ENCODE results near the gene COL9A3.

The COL9A3 gene

DNA sequence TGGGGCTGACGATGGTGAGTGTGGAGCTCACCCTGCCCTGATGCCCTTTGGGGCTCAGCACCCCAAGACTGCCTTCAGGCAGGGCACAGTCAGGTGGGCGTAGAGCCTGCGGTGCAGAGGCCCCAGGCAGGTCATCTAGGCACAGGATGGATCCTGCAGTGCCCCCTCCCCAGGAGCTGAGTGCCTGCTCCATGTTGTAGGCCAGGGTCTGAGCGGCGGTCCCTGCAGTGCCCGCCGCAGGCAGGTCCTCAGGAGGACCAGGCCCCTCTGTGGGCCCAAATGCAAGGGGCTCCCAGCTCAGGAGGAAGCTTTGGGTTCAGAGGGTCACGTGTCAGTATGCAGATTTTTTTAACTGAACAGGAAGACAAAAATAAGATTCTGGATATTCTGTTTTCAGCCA lies 17.8 kb upstream of the COL9A3 start:
- DNase-seq = no peak

DNA sequence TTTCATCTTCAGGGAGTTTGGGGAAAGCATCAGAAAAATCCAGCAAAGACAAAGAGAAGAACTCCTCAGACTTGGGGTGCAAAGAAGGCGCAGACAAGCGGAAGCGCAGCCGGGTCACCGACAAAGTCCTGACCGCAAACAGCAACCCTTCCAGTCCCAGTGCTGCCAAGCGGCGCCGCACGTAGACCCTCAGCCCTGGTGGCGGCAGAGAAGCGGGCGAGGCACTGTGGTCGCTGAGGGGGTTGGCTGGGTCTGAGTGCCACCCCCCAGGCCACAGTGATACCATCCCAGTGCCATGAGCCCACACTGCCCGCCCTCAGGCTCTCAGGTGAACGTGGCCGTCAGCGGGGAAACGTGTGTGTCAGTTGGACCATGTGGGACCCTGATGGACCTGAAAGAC lies 17.4 kb upstream of the COL9A3 start:
- no peak for DNase-seq

DNA sequence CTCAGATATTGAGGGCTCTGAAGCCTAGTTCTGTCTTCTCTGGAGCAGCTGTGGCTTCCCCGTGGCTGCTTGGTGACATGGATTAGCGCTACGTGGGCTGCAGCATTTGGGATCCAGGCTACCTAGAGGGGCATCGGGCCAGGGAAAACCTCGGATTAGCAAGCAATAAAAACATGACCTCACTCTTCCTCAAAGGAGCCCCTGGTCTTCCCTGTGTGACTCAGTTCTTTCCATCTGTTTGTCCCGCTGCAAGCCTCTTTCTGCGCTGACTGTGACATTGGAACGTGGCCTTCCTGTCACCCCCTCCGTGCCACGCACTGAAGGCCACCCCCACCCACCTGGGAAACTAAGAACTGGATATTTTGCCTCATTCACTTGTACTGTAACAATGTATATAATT lies 17.0 kb upstream of the COL9A3 start:
- no peak for DNase-seq

DNA sequence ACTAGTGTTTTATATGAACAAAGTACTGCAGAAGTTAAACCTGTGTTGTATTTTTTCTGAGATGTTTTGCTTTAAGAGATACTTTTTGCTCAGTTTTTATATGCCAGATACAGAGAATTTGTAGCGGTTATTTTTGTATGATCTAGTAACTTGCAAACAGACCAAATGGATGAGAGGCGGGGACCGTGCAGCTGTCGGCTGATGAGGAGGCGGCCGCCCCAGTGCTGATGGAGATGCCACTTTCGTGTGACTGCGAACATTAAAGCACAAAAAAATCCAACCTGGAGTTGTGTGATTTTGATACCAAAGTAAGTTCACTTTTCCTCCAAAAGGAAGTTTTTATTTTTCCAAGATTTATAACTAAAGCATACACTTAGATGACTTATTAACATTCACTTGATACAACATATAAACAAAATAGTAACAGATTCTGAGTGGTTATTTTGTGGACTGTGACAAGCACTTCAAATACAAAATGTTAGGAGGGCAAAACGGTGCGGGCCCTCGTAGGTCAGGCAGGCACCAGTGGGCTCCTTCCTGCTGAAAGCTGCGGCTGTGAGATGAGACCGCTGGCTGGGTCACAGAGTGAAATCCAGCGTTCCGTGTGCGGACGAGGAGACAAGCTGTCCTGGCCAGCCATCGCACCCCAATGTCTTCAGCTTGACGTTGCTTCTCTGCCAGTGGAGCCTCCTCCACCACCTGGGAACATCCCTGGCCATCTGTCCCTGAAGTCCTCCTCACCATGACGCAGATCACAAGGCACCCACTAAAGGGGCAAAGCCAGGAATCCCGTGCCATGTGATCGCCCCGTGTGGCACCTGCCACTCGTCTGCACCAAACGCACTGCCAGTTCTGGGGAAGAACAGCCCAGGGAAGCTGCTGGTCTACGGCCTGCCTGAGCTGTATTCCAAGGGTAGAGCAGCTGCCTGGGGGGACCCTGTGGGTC lies 16.3 kb upstream of the COL9A3 start:
- DNase-seq = no peak

DNA sequence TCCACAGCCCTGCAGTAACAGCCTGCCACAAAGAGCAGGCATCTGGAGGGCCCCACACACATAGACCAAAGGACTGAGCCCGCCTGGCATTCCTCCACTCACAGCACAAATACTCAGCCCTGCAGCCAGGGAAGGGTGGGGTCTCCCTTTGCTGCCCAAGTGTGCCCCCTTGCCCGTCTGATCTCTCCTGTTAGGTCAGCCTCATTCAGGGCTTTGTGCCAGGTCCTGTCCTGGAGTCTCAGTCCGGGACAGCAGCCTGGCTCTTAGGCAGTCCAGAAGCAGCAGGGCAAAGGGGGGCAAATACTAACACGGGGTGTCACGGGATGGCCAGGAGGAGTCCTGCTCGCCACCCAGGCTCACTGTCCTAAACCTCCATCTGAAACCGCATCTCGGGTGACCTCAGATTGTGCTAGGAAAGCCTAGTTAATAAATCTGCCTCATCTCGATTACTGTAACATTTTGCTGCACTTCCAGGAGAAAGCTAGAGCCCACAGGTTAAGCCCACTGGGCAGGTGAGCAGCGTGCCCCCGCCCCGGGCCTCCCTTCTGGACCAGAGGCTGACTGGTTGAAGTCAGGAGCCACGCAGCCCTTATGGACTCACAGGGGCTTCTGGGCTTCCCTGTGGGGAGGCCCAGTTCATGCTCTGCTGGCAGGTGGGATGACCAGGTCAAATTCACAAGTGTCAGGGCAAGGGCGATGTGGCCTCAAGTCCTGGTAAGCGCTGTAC lies 15.4 kb upstream of the COL9A3 start:
- DNase-seq = no peak

DNA sequence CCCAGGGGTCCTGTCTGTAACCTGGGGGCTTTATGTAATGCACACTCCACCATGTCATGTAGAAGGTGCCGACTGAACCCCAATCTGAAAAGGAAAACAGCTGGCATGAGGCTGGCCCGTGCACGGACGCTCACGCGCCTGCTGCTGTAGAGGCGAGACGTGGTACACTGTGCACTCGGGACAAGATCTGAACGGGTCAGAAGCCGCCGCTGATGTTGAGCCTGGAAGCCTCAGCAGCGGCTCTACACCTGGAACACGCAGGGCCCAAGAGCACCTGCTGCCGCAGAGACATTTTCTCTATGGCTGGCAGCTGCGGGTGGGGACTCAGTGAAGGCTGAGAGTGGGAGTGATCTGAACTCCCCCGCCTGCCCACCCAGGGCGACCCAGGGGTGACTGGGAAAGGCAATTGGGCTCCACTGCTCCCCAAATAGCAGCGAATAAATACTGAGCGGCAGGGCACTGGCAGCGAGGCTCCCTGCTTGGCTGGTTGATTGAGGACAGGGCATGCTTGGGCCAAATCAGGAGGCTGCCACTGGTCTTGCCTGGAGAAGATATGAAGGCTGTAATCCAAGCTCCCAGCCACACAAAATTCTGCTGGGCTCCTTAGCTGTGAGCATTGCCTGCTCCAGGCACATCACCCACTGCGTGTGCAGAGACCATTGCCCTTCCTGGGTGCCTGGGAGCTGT lies 14.7 kb upstream of the COL9A3 start:
- DNase-seq = no peak

DNA sequence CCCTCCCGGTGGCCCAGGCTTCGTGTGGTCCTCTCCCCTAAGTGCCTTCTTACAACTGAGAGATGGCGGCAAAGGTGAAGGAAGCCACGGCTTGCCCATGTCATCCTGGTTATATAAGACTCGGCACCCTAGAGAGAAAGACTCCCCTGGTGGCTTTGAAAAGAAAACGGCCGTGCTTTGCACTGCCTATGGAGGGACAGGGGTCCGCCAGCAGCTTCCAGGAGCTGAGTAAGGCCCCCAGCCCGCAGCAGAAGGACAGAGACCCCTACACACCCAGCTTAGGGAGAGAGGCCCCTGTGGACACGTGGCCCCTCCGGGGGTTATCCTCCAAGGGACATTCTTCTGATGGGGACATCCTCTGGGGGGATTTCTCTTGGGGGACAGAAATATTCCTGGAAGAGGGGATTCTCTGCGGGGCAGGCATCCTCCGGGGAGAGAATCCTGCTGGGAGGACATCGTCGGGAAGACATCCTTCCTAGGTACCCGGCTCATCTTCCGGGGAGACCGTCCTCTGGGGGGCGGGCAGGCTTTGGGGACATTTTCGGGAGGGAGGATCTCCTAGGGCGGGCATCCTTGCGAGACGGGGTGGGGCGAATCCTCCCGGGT lies 12.7 kb upstream of the COL9A3 start:
- DNase-seq = no peak

DNA sequence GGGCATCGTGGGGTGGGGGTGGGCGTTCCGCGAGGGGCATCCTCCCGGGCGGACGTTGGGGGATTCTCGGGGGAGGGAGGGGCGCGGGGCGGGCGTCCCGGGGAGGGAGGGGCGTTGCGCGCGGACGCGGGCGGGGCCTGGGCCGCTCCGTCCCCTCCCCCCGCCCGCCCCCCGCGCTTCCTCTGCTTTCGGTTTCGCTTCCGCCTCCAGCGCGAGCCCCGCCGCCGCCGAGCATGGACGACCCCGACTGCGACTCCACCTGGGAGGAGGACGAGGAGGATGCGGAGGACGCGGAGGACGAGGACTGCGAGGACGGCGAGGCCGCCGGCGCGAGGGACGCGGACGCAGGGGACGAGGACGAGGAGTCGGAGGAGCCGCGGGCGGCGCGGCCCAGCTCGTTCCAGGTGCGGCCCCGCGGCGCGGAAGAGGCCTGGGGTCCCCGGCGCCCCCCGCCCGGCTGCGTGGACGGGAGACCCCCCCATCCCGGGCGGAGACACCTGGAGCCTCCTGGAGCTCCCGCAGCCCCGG lies 12.2 kb upstream of the COL9A3 start, which contains the start of gene OGFR:
Gene OGFR (plus strand): TSS at position 209 of the 528 bp plus-strand sequence. CDS start 25 bp downstream, at position 234.
- no peak for DNase-seq

DNA sequence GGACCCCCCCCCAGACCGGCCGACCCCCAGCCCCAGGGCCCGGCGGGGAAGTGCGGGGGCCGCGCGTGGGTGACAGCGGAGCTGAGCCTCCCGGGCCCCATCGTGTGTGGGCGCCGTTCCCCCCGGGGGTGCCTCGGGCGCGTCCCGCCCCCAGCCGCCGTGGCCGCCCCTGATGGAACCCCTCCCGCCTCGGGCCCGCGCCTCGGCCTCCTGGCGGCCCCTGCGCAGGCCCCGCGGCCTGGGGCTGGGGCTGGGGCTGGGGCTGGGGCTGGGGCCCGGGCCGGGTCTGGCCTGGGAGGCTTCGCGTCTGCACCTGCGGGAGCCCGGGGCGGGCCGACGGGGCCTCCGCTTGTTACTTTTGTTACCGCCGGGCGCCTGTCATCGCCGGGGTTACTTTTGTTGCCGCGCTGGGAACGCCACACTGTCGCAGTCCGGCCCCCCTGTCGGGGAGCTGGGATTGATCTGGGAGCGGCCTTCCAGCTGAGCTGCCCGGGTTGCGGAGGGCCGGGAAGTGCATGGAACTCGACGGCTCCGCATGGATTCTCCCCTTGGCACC lies 11.6 kb upstream of the COL9A3 start:
- DNase-seq = no peak

DNA sequence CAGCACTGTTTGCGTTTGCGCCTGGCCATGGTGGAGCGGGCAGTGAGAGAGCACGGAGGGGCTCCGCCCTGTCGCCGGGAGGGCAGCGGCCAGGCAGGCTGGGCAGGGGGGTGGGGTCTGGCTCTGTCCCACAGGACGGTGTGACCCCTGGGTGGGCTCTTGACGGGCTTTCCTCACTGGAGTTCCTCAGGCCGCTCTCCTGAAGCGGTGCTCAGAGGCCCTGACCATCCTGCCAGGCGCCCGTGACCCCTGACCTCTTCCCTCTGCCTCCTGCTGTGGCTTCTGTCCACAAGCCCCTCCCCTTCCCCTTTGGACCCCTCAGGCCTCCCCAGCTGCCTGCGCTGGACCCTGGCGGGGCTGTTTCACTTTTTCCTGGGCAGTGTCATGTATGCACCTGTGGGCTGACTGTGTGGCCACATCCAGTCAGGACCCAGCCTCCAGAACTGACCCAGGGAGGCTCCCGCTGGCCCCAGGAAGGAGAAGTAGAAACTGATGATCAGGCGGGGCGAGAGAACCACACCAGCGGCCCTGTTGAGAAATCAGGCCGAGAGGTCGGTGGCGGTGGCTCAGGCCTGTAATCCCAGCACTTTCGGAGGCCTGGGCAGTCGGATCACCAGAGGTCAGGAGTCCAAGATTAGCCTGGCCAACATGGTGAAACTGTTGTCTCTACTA lies 11.0 kb upstream of the COL9A3 start:
- DNase-seq = no peak

DNA sequence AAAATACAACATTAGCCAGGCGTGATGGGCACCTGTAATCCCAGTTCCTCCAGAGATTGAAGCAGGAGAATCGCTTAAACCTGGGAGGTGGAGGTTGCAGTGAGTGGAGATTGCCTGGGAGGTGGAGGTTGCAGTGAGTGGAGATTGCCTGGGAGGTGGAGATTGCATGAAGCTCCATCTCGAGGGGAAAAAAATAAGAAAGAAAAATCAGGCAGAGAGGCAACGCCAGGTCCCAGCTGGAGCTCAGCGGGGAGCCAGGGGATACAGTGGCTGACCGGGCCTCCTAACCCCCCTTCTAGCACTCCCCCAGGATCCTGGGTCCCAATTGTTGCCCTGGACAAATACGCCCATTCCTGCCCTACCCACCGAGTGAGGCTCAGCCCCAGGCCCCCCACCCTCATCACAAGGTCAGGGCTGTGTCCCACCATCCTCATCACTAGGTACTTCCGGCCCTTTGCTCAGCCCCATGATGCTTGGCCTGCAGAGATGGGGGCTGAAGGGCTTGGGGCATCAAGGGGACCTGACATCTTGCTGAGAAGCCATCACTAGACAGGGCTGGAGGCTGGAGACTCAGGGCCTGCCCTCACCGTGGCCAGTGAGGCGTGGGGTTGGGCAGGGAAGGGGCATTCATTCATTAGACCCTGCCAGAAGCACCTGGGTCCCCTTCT lies 10.3 kb upstream of the COL9A3 start:
- no peak for DNase-seq

DNA sequence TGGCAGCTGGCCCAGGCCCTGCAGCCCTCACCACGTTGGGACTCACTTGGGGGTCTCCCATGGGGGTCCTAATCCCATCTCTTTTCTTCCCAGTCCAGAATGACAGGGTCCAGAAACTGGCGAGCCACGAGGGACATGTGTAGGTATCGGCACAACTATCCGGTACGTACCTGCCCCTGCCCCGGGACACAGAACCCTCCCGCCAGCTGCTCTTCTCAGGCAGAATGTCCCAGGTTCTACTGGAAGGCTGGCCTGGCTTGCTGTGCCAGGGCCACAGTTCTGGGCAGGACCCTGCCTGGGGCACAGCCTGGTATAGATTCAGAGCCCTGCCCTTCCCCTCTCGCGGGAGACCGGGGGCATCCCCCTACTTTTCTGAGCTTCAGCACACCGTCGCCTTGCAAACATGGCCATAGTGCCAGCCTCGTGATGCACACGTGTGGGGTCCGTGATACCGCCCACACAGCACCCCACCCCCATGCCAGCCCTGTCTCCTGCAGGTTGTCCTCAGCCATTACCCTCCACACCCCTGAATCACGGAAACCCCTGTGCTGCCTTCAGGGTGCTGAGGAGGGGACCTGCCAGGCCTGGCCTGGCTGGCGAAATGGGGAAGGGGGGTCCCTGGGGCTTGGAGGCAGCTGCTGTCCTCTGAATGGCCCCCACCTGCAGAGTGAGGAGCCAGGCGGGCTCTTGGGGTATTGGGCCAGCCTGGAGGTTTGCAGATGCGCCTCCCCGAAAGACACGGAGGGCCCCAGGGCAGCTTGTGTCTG lies 9.2 kb upstream of the COL9A3 start:
- no peak for DNase-seq

DNA sequence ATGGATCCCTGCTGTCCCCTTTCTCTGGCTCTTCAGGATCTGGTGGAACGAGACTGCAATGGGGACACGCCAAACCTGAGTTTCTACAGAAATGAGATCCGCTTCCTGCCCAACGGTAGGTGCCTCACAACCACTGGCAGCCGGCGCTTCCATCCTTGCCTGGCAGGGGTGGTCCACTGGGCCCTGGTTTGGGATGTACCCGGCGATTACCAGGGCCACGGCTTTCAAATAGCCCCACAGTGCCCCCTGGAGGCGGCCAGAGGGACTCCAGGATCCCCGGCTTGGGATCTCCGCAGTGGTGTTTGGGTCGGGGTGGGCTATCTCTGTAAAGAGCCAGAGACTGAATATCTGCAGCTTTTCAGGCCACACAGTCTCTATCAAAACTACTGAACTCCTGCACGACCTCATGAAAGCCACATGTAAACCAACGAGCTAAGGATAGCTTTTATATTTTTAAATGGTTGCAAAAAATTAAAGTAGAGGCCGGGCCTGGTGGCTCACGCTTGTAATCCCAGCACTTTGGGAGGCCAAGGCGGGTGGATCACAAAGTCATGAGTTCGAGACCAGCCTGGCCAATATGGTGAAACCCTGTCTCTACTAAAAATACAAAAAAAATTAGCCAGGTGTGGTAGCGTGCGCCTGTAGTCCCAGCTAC lies 8.5 kb upstream of the COL9A3 start:
- no peak for DNase-seq

DNA sequence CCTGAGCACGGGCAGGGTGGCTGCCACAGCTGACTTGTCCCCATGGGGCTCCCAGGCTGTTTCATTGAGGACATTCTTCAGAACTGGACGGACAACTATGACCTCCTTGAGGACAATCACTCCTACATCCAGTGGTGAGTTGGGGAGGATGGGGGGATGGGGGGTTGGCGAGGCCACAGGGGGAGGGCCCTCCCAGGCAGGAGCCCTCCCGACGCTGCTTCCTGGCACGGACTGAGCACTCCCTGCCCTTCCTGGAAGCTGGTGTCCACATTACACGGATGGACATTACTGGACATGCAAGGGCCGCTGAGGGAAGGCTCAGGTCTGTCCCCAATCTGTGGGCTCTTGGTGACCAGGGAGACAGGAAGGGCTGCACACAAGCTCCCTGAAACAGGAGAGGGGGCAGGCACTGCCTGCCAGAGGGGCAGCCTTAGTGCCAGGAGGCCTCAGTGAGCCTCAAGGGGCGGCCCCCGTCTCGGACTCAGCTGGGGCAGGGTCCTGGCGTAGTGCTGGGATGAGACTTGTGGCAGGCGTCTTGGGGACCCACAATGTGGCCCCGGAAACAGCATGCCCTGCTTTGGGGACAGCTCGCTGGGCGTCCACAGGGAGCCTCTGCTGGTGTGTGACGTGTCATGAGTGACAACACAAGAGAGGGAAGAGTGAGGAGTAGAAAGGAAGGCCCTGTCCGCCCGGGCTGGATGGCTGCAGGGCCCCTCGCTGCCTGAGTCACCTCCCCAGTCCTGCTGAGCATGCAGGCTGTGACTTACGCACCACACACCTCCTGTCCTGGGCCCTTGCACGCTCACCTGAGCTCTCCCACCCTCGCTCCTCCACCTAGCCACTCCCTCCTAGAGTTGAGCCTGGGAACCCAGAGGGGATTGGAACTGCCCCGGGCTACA lies 7.1 kb upstream of the COL9A3 start:
- no peak for DNase-seq

DNA sequence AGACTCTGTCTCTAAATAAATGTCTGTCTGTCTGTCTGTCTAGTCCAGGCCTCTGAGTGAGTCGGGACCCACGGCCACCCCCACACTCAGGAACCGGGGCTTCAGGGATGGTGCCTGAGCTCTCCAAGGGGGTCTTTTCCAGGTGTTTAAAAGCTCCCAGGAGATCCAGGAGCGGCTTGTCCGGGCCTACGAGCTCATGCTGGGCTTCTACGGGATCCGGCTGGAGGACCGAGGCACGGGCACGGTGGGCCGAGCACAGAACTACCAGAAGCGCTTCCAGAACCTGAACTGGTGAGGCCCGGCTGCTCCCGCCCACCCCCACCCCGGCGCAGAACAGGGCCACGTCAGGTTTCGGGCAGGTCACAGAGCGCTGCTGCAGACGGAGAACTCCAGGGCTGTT lies 5.5 kb upstream of the COL9A3 start:
- DNase-seq = no peak

DNA sequence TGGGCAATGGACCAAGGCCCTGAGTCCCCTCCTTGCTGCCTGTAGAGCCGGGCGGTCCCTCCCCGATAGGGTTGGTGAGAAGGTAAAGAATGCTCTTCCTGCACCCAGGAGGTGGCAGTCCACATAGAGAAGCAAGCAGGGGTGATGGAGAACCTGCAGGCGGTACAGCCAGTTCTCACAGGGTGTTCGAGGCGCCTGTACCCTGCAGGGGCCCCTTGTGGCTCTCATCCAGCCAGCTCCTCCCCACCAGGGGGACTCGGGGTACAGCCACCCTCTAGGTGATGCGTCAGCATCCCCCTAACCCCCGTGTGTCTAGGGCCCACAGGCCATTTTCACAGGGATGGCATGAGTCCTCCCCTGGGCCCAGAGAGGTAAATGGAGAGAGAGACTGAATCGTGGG lies 5.1 kb upstream of the COL9A3 start:
- no peak for DNase-seq

DNA sequence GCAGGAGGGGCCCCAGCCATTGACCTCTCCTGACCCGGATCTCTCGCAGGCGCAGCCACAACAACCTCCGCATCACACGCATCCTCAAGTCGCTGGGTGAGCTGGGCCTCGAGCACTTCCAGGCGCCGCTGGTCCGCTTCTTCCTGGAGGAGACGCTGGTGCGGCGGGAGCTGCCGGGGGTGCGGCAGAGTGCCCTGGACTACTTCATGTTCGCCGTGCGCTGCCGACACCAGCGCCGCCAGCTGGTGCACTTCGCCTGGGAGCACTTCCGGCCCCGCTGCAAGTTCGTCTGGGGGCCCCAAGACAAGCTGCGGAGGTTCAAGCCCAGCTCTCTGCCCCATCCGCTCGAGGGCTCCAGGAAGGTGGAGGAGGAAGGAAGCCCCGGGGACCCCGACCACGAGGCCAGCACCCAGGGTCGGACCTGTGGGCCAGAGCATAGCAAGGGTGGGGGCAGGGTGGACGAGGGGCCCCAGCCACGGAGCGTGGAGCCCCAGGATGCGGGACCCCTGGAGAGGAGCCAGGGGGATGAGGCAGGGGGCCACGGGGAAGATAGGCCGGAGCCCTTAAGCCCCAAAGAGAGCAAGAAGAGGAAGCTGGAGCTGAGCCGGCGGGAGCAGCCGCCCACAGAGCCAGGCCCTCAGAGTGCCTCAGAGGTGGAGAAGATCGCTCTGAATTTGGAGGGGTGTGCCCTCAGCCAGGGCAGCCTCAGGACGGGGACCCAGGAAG lies 4.5 kb upstream of the COL9A3 start:
- no peak for DNase-seq

DNA sequence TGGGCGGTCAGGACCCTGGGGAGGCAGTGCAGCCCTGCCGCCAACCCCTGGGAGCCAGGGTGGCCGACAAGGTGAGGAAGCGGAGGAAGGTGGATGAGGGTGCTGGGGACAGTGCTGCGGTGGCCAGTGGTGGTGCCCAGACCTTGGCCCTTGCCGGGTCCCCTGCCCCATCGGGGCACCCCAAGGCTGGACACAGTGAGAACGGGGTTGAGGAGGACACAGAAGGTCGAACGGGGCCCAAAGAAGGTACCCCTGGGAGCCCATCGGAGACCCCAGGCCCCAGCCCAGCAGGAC lies 4.0 kb upstream of the COL9A3 start:
- no peak for DNase-seq

Data from NCI-H187 treated with DMSO at 0.1 percent for 48 hours (cell line).